Fibroblast of skin of left quadriceps (primary cell): ENCODE measurements around the gene CCN5.

Source experiments
- DNase-seq, 2 experiments: peaks; one replicate each; pipeline ENCODE4 v3.0.0-alpha.2; 2013; ENCODE audit warnings: low read depth in 2 of 2

CCN5 gene

GRCh38 chr20:44736170-44737021, 21.2 kb downstream of the CCN5 start:
- DNase-seq, result peak; percentile 84 to 85

GRCh38 chr20:44737116-44737515, 21.9 kb downstream of the CCN5 start:
- no peak for DNase-seq

GRCh38 chr20:44738813-44739477, 23.8 kb downstream of the CCN5 start:
- no peak for DNase-seq

- DNase-seq, result no peak
These were observed 24.8 kb downstream of the CCN5 start for GRCh38 chr20:44739942-44740341.

GRCh38 chr20:44742304-44743079, 27.3 kb downstream of the CCN5 start:
- DNase-seq, result no peak

- no peak for DNase-seq
These were observed 28.0 kb downstream of the CCN5 start for GRCh38 chr20:44743080-44743701.

GRCh38 chr20:44743916-44744655, 28.9 kb downstream of the CCN5 start:
- no peak for DNase-seq

- DNase-seq, result no peak
These were observed 30.0 kb downstream of the CCN5 start for GRCh38 chr20:44745122-44745597.

- DNase-seq, result no peak
These were observed 30.6 kb downstream of the CCN5 start, which contains the start of gene KCNK15 for GRCh38 chr20:44745598-44746366. Gene KCNK15 (plus strand): TSS chr20:44745865. CDS start chr20:44745911, 46 bp downstream.

- no peak for DNase-seq
These were observed 31.4 kb downstream of the CCN5 start for GRCh38 chr20:44746367-44747165.

GRCh38 chr20:44747166-44748004, 32.2 kb downstream of the CCN5 start:
- no peak for DNase-seq

- no peak for DNase-seq
These were observed 32.8 kb downstream of the CCN5 start for GRCh38 chr20:44748005-44748370.

GRCh38 chr20:44750081-44750805, 35.1 kb downstream of the CCN5 start:
- DNase-seq, result no peak

- DNase-seq, result no peak
These were observed 37.1 kb downstream of the CCN5 start for GRCh38 chr20:44752099-44752931.

- no peak for DNase-seq
These were observed 39.4 kb downstream of the CCN5 start for GRCh38 chr20:44754554-44754953.

GRCh38 chr20:44756011-44756688, 41.0 kb downstream of the CCN5 start:
- DNase-seq, result no peak
